ENCODE results near the gene PEF1. TPM values are rescaled to one million over a fixed set of nuclear protein-coding genes. Genes with fewer than 3 reads are reported as not detected.

PEF1 gene
- total RNA-seq, 2 experiments from 2014 or later: 56.1 to 67.7 TPM

- intact Hi-C loops (cut with micrococcal nuclease; ENCODE audit: unreplicated experiment): no loop called here
- no peak for TF ChIP-seq EZH2phosphoT487 (IDR thresholded peaks at IDR 0.05; ENCODE audit: borderline replicate concordance, low read depth, low read length)
- TF ChIP-seq, protein P1, sequence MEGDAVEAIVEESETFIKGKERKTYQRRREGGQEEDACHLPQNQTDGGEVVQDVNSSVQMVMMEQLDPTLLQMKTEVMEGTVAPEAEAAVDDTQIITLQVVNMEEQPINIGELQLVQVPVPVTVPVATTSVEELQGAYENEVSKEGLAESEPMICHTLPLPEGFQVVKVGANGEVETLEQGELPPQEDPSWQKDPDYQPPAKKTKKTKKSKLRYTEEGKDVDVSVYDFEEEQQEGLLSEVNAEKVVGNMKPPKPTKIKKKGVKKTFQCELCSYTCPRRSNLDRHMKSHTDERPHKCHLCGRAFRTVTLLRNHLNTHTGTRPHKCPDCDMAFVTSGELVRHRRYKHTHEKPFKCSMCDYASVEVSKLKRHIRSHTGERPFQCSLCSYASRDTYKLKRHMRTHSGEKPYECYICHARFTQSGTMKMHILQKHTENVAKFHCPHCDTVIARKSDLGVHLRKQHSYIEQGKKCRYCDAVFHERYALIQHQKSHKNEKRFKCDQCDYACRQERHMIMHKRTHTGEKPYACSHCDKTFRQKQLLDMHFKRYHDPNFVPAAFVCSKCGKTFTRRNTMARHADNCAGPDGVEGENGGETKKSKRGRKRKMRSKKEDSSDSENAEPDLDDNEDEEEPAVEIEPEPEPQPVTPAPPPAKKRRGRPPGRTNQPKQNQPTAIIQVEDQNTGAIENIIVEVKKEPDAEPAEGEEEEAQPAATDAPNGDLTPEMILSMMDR (conservative IDR thresholded peaks at IDR 0.05; ENCODE audit: low read length): no peak
- no peaks in the 10 kb centered on the region; the same call in 1 of the 2 replicates for H4K20me1 ChIP-seq (ENCODE audit: insufficient read depth, low read length)
- H2AFZ ChIP-seq (ENCODE audit: low read length): no peak overlapping the region
- DNase-seq (ENCODE audit: low spot score): no peak
- ChIA-PET POLR2A (no interaction called here), CTCF (ENCODE audit: unreplicated experiment) (no interaction called here)
- no peaks in the 10 kb centered on the region for H3K36me3 ChIP-seq (ENCODE audit: insufficient read depth, low read length)
- no peaks in the 10 kb centered on the region for H3K4me1 ChIP-seq (ENCODE audit: insufficient read depth, low read length, poor library complexity, severe bottlenecking)
- H3K9me2 ChIP-seq (ENCODE audit: insufficient read depth, low read length): no peaks in the 10 kb centered on the region
- H3K4me3 ChIP-seq (ENCODE audit: low read depth, low read length, poor library complexity, severe bottlenecking): no peak overlapping the region
- no peaks in the 10 kb centered on the region for H3K9me3 ChIP-seq (ENCODE audit: low read length)
- H3K79me2 ChIP-seq (ENCODE audit: insufficient read depth, low read depth, low read length): no peaks in the 10 kb centered on the region
- no TSS peak for BruUV-seq (replicated peaks)
- H3K4me2 ChIP-seq (ENCODE audit: low read length): no peak overlapping the region
- H3K27ac ChIP-seq (ENCODE audit: low read depth, low read length, poor library complexity, severe bottlenecking): no peak overlapping the region
Measured at GRCh38 chr1:31580513-31580870, 64.2 kb downstream of the PEF1 start.

Other genes with a start within 250 kb of the PEF1 start
- gene SERINC2, start 231.7 kb downstream of the PEF1 start, total RNA-seq (2014; rRNA removed; shearing (Covaris generic)): 0.82 and 3.5 TPM in 2 replicates
- 8.6 and 11.1 TPM in 2 replicates for gene SERINC2, start 231.7 kb downstream of the PEF1 start, total RNA-seq (2022)
- gene TINAGL1, start 68.4 kb downstream of the PEF1 start, total RNA-seq (2014; rRNA removed; shearing (Covaris generic)): not detected in 2 replicates
- 0.17 TPM in 1 of 2 replicates, not detected in the other for gene TINAGL1, start 68.4 kb downstream of the PEF1 start, total RNA-seq (2022)
- gene HCRTR1, start 27.2 kb downstream of the PEF1 start, total RNA-seq (2014; rRNA removed; shearing (Covaris generic)): not detected in 2 replicates
- not detected in 2 replicates for gene HCRTR1, start 27.2 kb downstream of the PEF1 start, total RNA-seq (2022)
- not detected in 2 replicates for gene COL16A1, start 59.1 kb upstream of the PEF1 start, total RNA-seq (2014; rRNA removed; shearing (Covaris generic))
- not detected in 2 replicates for gene COL16A1, start 59.1 kb upstream of the PEF1 start, total RNA-seq (2022)
- gene ADGRB2, start 119.5 kb upstream of the PEF1 start, total RNA-seq (2014; rRNA removed; shearing (Covaris generic)): 4.0 and 4.1 TPM in 2 replicates
- 11.4 and 11.5 TPM in 2 replicates for gene ADGRB2, start 119.5 kb upstream of the PEF1 start, total RNA-seq (2022)
- 0.60 and 0.85 TPM in 2 replicates for gene SPOCD1, start 171.1 kb upstream of the PEF1 start, total RNA-seq (2014; rRNA removed; shearing (Covaris generic))
- gene SPOCD1, start 171.1 kb upstream of the PEF1 start, total RNA-seq (2022): 1.0 and 1.1 TPM in 2 replicates

Data from OCI-LY7 (cell line).